Activated CD4-positive, alpha-beta memory T cell treated with anti-CD3 and anti-CD28 coated beads for 36 hours (primary cell): ENCODE results near the gene DCTN2. TPM values are rescaled to one million over a fixed set of nuclear protein-coding genes. Genes with fewer than 3 reads are reported as not detected.
"Not testable (repeated sequence)": the region's sequence is repeated elsewhere in the genome, so short reads cannot be mapped to it uniquely, and the experiment has no call there.

Source experiments
- CTCF ChIA-PET: fragments of 350-600 bp; sonication (Branson Sonifier 250); formaldehyde crosslinking; loops from one replicate; lab custom pipeline; 2021; ENCODE audit warnings: antibody characterized with exemption, inconsistent platforms; lab: Charles Lee
- POLR2A ChIA-PET: fragments of 350-600 bp; sonication (Branson Sonifier 250); formaldehyde crosslinking; loops from one replicate; lab custom pipeline; 2021; ENCODE audit warnings: antibody characterized with exemption; lab: Charles Lee
- DNase-seq: peaks from one replicate; pipeline ENCODE4 v3.0.0-alpha.2; 2020
- H3K27ac Mint-ChIP-seq: one replicate; pipeline ENCODE4 v1.8.0; 2021; ENCODE audit warnings: mixed read lengths
- H3K27me3 Mint-ChIP-seq: one replicate; pipeline ENCODE4 v1.8.0; 2021; ENCODE audit warnings: mixed read lengths
- H3K36me3 Mint-ChIP-seq: one replicate; pipeline ENCODE4 v1.8.0; 2021; ENCODE audit warnings: mixed read lengths
- H3K4me1 Mint-ChIP-seq: one replicate; pipeline ENCODE4 v1.8.0; 2021; ENCODE audit warnings: low read depth, mixed read lengths
- H3K4me3 Mint-ChIP-seq: one replicate; pipeline ENCODE4 v1.8.0; 2021; ENCODE audit warnings: mild to moderate bottlenecking, mixed read lengths
- H3K9me3 Mint-ChIP-seq: one replicate; pipeline ENCODE4 v1.8.0; 2021; ENCODE audit warnings: mixed read lengths
- intact Hi-C: fragments of 100-400 bp; cut with micrococcal nuclease; formaldehyde crosslinking; loops from one replicate; pipeline ENCODE4 v1.15.1; 2023
- total RNA-seq, 2 experiments: library from RNA; stranded (reverse); gene quantifications; one replicate each; pipeline ENCODE4 v1.2.3, GENCODE V29; 2021

The DCTN2 gene
- total RNA-seq, 2 experiments from 2014 or later, result 81.0 to 85.2 TPM

DNA sequence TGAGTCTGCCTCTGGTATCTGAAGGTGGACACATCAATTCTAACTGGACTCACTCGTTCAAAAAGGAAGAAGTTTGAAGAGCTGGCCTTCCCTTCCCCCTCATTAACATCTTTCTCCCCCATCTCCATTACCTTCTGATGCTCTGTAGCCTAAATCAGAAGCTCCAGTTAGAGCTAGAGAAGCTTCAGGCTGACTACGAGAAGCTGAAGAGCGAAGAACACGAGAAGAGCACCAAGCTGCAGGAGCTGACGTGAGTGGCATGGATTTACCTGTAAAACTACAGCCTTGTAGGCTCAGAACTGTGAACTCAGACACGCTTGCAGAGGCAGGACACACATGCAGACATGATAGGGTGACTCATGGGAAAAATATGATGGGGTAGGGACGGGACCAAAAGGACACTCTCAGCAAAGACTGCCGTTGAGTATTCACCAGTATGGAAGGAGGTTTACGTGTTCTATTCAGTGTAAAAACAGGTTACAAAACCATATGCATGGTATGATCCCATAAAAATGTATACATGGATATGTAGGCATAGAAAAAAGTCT lies 29.7 kb upstream of the DCTN2 start:
- no peak for DNase-seq
- Mint-ChIP-seq H3K4me1 (no peaks in the 10 kb centered on the region), H3K36me3 (no peaks in the 10 kb centered on the region), H3K27ac (no peak overlapping the region), H3K9me3 (no peaks in the 10 kb centered on the region), H3K27me3 (no peaks in the 10 kb centered on the region), H3K4me3 (no peak overlapping the region)
- intact Hi-C loops, result no loop called here
- POLR2A ChIA-PET, result no interaction called here
- CTCF ChIA-PET, result no interaction called here

DNA sequence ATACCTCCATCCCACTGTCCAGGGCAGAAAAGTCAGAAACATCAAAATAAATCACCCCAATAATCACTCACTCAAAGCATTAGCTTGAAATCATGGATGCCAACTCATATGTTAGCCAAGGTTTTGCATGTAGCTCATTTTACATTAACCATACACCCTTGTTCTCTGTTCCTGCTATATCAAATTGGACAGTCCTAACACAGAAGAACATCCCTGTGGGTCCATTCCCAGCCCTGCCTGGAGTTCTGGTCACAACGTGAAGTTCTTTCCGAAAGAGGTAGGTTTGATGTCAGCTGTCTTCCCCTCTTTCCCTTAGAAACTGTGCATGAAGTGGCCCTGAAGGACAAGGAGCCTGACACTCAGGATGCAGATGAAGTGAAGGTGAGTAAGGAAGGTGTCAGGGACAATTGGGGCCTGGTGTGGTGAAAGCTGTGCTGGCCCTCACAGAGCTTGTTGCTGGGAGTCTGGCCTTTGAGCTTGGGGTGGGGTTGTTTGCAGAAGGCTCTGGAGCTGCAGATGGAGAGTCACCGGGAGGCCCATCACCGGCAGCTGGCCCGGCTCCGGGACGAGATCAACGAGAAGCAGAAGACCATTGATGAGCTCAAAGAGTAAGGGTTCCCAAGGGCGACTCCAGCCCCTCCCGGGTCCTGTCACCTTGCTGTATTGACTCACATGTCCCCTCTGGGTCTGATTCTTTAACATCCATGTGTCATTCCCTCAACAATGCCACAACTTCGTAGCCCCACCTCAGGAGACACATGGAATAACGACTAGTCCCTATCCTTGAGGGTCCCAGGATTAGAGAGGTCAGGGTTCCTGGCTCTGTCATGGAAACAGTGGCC lies 29.0 kb upstream of the DCTN2 start:
- no peak overlapping the region for H3K27ac Mint-ChIP-seq
- no peaks in the 10 kb centered on the region for H3K27me3 Mint-ChIP-seq
- no peaks in the 10 kb centered on the region for H3K36me3 Mint-ChIP-seq
- H3K9me3 Mint-ChIP-seq, result no peaks in the 10 kb centered on the region
- H3K4me3 Mint-ChIP-seq, result no peak overlapping the region
- ChIA-PET POLR2A (no interaction called here), CTCF (interaction anchor here (0.8 to 2.0 kb wide), 6 partner anchors 7 to 117 kb away, joined by 3 to 10 read pairs (median 4); no protein-coding TSS in a partner anchor)
- no peaks in the 10 kb centered on the region for H3K4me1 Mint-ChIP-seq
- intact Hi-C loops, result no loop called here
- no peak for DNase-seq

DNA sequence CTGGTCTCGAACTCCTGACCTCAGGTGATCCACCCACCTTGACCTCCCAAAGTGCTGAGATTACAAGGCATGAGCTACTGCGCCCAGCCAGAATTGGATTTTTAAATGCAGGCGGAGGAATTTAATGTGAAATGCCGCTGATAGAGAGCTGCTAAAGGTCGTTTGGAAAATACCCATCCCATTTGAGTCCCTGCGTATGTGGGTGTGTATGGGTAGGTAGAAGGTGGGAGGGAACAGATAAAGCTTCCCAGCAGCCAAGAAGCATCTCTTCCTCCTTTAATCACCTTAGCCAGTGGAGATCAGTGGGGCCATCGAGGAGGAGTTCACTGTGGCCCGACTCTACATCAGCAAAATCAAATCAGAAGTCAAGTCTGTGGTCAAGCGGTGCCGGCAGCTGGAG lies 27.8 kb upstream of the DCTN2 start:
- no peaks in the 10 kb centered on the region for H3K36me3 Mint-ChIP-seq
- no peak for DNase-seq
- H3K27me3 Mint-ChIP-seq, result no peaks in the 10 kb centered on the region
- H3K9me3 Mint-ChIP-seq, result no peaks in the 10 kb centered on the region
- ChIA-PET POLR2A (no interaction called here), CTCF (interaction anchor here (1.0 to 2.0 kb wide), 4 partner anchors 8 to 55 kb away, joined by 3 to 10 read pairs (median 6); no protein-coding TSS in a partner anchor)
- intact Hi-C loops, result no loop called here
- H3K27ac Mint-ChIP-seq, result no peak overlapping the region
- H3K4me1 Mint-ChIP-seq, result no peaks in the 10 kb centered on the region
- H3K4me3 Mint-ChIP-seq, result no peak overlapping the region

- no peaks in the 10 kb centered on the region for H3K27me3 Mint-ChIP-seq
- no peak overlapping the region for H3K4me3 Mint-ChIP-seq
- H3K4me1 Mint-ChIP-seq, result no peaks in the 10 kb centered on the region
- CTCF ChIA-PET, result interaction anchor here (0.6 to 0.9 kb wide), 2 partner anchors 8 to 335 kb away, joined by 3 read pairs; no protein-coding TSS in a partner anchor
- H3K27ac Mint-ChIP-seq, result no peak overlapping the region
- H3K9me3 Mint-ChIP-seq, result no peaks in the 10 kb centered on the region
- intact Hi-C loops, result no loop called here
- POLR2A ChIA-PET, result no interaction called here
- H3K36me3 Mint-ChIP-seq, result no peaks in the 10 kb centered on the region
- DNase-seq, result no peak
Measured at GRCh38 chr12:57571926-57572762, 25.2 kb upstream of the DCTN2 start.

DNA sequence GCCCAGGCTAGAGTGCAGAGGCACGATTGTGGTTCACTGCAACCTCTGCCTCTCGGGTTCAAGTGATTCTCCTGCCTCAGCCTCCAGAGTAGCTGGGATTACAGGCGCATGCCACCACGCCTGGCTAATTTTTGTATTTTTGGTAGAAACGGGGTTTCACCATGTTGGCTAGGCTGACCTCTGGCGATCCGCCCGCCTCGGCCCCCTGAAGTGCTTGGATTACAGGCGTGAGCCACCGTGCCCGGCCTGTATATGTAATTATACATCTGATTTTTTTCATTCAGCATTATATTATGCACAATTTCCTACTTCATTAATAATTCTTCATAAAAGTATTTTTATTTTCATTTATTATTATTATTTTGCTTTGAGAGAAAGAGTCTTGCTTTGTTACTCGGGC lies 23.4 kb upstream of the DCTN2 start:
- intact Hi-C loops, H3K36me3 Mint-ChIP-seq, H3K4me1 Mint-ChIP-seq, H3K27ac Mint-ChIP-seq, DNase-seq, H3K27me3 Mint-ChIP-seq, H3K4me3 Mint-ChIP-seq, POLR2A ChIA-PET, H3K9me3 Mint-ChIP-seq: not testable (repeated sequence)
- CTCF ChIA-PET, result interaction anchor here (1.0 kb wide), 2 partner anchors 13 kb away, joined by 3 to 5 read pairs; no protein-coding TSS in a partner anchor

GRCh38 chr12:57569858-57570257 lies 22.9 kb upstream of the DCTN2 start:
- CTCF ChIA-PET, result interaction anchor here (0.7 to 1.0 kb wide), 3 partner anchors 14 to 111 kb away, joined by 3 read pairs; partner anchors contain the start of gene DCTN2
- no peak for DNase-seq
- Mint-ChIP-seq H3K27me3 (no peaks in the 10 kb centered on the region), H3K36me3 (no peaks in the 10 kb centered on the region), H3K27ac (no peak overlapping the region), H3K4me3 (no peak overlapping the region), H3K4me1 (no peaks in the 10 kb centered on the region), H3K9me3 (no peaks in the 10 kb centered on the region)
- intact Hi-C loops, result no loop called here
- POLR2A ChIA-PET, result no interaction called here

- Mint-ChIP-seq H3K36me3 (no peaks in the 10 kb centered on the region), H3K9me3 (no peaks in the 10 kb centered on the region), H3K27ac (no peak overlapping the region), H3K4me3 (no peak overlapping the region), H3K27me3 (no peaks in the 10 kb centered on the region), H3K4me1 (no peaks in the 10 kb centered on the region)
- POLR2A ChIA-PET, result no interaction called here
- CTCF ChIA-PET, result interaction anchor here (0.8 kb wide), 1 partner anchor 22 kb away, joined by 3 read pairs; the partner anchor contains the start of gene DCTN2
- DNase-seq, result no peak
- intact Hi-C loops, result no loop called here
Measured at GRCh38 chr12:57568838-57569237, 21.8 kb upstream of the DCTN2 start.

DNA sequence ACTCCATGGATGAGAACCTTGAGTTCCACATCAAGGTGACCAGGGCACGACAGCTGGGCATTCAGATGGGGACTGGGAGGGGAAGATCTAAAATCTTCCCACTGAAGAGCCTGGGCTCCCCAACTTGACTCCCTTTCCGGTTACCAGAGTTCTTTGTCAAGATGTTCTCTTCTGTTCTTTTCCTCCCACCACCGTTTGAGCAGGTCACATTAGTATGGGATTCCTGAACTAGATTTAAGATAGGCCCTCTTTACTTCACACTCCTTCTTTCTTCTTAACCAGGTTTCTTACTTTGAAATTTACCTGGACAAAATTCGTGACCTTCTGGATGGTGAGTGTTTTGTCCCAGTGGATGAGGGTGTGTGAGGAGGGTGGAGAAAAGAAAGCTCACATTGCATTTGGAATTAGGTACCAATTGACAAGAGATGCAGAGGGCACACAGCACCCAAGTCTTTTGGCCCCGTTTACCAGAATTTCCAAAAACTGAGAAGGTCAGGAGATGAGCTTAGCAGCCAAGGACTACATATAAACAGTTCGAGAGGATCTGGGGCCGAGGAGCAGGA lies 17.3 kb upstream of the DCTN2 start:
- no peak for DNase-seq
- Mint-ChIP-seq H3K36me3 (no peaks in the 10 kb centered on the region), H3K4me3 (no peak overlapping the region), H3K4me1 (no peaks in the 10 kb centered on the region), H3K9me3 (no peaks in the 10 kb centered on the region), H3K27me3 (no peaks in the 10 kb centered on the region), H3K27ac (no peak overlapping the region)
- CTCF ChIA-PET, result interaction anchor here (3.3 kb wide), 1 partner anchor 18 kb away, joined by 14 read pairs; no protein-coding TSS in a partner anchor
- intact Hi-C loops, result no loop called here
- POLR2A ChIA-PET, result no interaction called here

- POLR2A ChIA-PET, result no interaction called here
- no peak for DNase-seq
- Mint-ChIP-seq H3K4me1 (no peaks in the 10 kb centered on the region), H3K27ac (no peak overlapping the region), H3K4me3 (no peak overlapping the region), H3K27me3 (no peaks in the 10 kb centered on the region), H3K9me3 (no peaks in the 10 kb centered on the region), H3K36me3 (no peaks in the 10 kb centered on the region)
- CTCF ChIA-PET, result interaction anchor here (3.3 kb wide), 1 partner anchor 19 kb away, joined by 14 read pairs; no protein-coding TSS in a partner anchor
- intact Hi-C loops, result no loop called here
Measured at GRCh38 chr12:57563358-57563757, 16.4 kb upstream of the DCTN2 start.

DNA sequence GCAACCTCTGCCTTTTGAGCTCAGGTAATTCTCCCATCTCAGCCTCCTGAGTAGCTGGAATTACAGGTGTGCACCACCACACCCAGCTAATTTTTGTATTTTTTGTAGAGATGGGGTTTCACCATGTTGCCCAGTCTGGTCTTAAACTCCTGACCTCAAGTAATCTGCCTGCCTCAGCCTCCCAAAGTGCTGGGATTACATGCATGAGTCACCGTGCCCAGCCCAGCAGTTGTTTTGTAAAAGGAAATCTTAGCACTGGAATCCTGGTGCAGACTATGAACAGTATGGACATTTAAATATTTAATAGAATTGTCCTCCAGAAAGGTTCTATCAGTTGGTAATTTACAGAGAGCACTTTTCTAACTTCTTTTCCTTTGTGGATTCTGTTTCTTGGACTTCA lies 14.1 kb upstream of the DCTN2 start:
- H3K36me3 Mint-ChIP-seq, H3K4me1 Mint-ChIP-seq, intact Hi-C loops, H3K27ac Mint-ChIP-seq, DNase-seq, H3K27me3 Mint-ChIP-seq, H3K4me3 Mint-ChIP-seq, H3K9me3 Mint-ChIP-seq, POLR2A ChIA-PET: not testable (repeated sequence)
- CTCF ChIA-PET, result interaction anchor here (3.3 kb wide), 1 partner anchor 21 kb away, joined by 14 read pairs; no protein-coding TSS in a partner anchor

- Mint-ChIP-seq H3K27me3 (no peaks in the 10 kb centered on the region), H3K36me3 (no peaks in the 10 kb centered on the region), H3K9me3 (no peaks in the 10 kb centered on the region), H3K4me3 (no peak overlapping the region), H3K27ac (no peak overlapping the region), H3K4me1 (no peaks in the 10 kb centered on the region)
- POLR2A ChIA-PET, result no interaction called here
- DNase-seq, result no peak
- intact Hi-C loops, result no loop called here
- CTCF ChIA-PET, result no interaction called here
Measured at GRCh38 chr12:57560516-57560915, 13.5 kb upstream of the DCTN2 start.
